Measurements from ENCODE around the gene DST. TPM values are rescaled to one million over a fixed set of nuclear protein-coding genes. Genes with fewer than 3 reads are reported as not detected.
A peak's percentile ranks its signal among the peaks of the same experiment; 100 is the strongest.

DST gene
- total RNA-seq, 4 donors from 2014 or later, result 410 to 588 (median 521) TPM

GRCh38 chr6:56555438-56555872 is 87.2 kb downstream of the DST start:
- no peaks in the 10 kb centered on the region for H3K9me3 ChIP-seq
- H3K27ac ChIP-seq (replicated peaks in 1 of 4), result peak overlapping the region; percentile 42 to 60 (median 44)
- no peak for DNase-seq (ENCODE audit: extremely low spot score)
- peaks cover 0 to 44% (median 12%) of the 10 kb centered on the region in 4 donors for H3K36me3 ChIP-seq
- TF ChIP-seq POLR2A (IDR thresholded peaks at IDR 0.05; ENCODE audit: low read depth), result no peak
- TF ChIP-seq EP300 (IDR thresholded peaks at IDR 0.05), result no peak
- TF ChIP-seq CTCF (IDR thresholded peaks at IDR 0.05), result no peak
- no peak for TF ChIP-seq POLR2AphosphoS5 (IDR thresholded peaks at IDR 0.05)
- 64% methylated on average over 5 of the region's 5 CpGs for WGBS
- H3K4me3 ChIP-seq, result no peak overlapping the region
- H3K27me3 ChIP-seq, result no peaks in the 10 kb centered on the region
- intact Hi-C loops (cut with DNase I), result loop anchor here (5.0 kb wide), 1 partner anchor 37 kb away; no protein-coding TSS in a partner anchor
- peaks cover 19 to 41% (median 37%) of the 10 kb centered on the region in 4 donors for H3K4me1 ChIP-seq

DNA sequence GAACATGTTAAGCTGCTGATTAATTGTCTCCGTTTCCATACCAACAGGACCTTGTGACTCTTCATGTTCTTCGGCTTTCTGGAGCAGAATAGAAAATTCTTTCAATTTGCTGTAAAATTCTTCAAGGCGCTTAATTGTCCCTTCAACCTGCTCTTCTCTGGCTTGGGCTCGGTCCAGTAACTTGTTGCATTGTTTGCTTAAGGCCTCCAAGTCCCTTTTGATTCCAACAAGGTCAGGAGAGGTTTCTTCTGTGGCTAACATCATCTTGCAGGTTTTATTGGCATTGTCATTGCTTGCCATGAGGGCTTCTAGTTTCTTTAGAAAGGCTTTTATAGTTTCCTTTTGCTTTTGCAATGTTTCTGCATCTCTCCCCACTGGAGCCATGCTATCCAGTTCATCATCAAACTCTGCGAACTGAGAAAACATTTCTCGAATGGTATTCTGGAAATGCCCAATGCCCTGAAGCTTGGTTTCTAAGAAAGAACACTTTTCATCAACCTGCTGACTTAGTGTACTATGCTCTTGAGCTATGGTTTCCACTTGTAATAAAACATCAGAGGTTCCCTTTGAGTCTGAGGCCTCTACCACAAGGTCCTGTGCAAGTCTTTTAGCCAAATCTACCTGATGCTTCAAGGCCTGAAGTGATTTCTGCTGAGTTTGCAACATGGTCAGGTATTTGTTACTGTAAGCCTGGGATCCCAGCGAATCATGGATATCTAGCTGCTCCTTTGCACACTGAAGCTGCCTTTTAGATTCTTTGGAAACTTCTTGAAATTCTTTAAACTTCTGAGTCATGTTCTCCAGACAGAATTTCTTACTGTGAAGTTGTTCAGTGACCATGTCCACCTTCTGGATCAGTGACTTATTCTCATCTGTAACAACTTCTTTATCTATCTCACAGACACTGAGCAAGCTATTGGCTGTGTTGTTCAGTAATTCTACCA is 90.2 kb downstream of the DST start:
- Histone ChIP-seq H3K4me3 (no peak overlapping the region), H3K36me3 (peaks cover 0 to 29% (median 7%) of the 10 kb centered on the region in 4 donors), H3K9me3 (no peaks in the 10 kb centered on the region), H3K27ac (replicated peaks in 1 of 4) (peak overlapping the region; percentile 1 to 94 (median 68)), H3K4me1 (peaks cover 42 to 70% (median 66%) of the 10 kb centered on the region in 4 donors), H3K27me3 (no peaks in the 10 kb centered on the region)
- intact Hi-C loops (cut with DNase I), result no loop called here
- DNase-seq (ENCODE audit: extremely low spot score), result no peak
- WGBS, result 92% methylated on average over 7 of the region's 7 CpGs
- TF ChIP-seq POLR2AphosphoS5 (IDR thresholded peaks at IDR 0.05) (no peak), CTCF (IDR thresholded peaks at IDR 0.05) (no peak), POLR2A (IDR thresholded peaks at IDR 0.05; ENCODE audit: low read depth) (no peak), EP300 (IDR thresholded peaks at IDR 0.05) (no peak)

- TF ChIP-seq CTCF (IDR thresholded peaks at IDR 0.05) (no peak), POLR2A (IDR thresholded peaks at IDR 0.05; ENCODE audit: low read depth) (no peak), POLR2AphosphoS5 (IDR thresholded peaks at IDR 0.05) (no peak), EP300 (IDR thresholded peaks at IDR 0.05) (no peak)
- WGBS, result 85% methylated on average over 3 of the region's 3 CpGs
Measured at GRCh38 chr6:56551409-56552120, 91.1 kb downstream of the DST start.

GRCh38 chr6:56550301-56550700 is 92.4 kb downstream of the DST start:
- no peak for TF ChIP-seq POLR2A (IDR thresholded peaks at IDR 0.05; ENCODE audit: low read depth)
- no peak for TF ChIP-seq POLR2AphosphoS5 (IDR thresholded peaks at IDR 0.05)
- no peak for TF ChIP-seq CTCF (IDR thresholded peaks at IDR 0.05)
- no peak for TF ChIP-seq EP300 (IDR thresholded peaks at IDR 0.05)
- H3K27ac ChIP-seq (replicated peaks in 1 of 4), result peak overlapping the region; percentile 24 to 94 (median 68)
- peaks cover 40 to 82% (median 79%) of the 10 kb centered on the region in 4 donors for H3K4me1 ChIP-seq
- no peak for DNase-seq (ENCODE audit: extremely low spot score)
- H3K36me3 ChIP-seq, result peaks cover 0 to 23% (median 5%) of the 10 kb centered on the region in 4 donors
- no peaks in the 10 kb centered on the region for H3K27me3 ChIP-seq
- WGBS, result 23% methylated on average over 1 of the region's 1 CpG
- no peaks in the 10 kb centered on the region for H3K9me3 ChIP-seq
- intact Hi-C loops (cut with DNase I), result loop anchor here (2.0 kb wide), 1 partner anchor 182 kb away; no protein-coding TSS in a partner anchor
- peak overlapping the region; percentile 11 to 36 (median 24) for H3K4me3 ChIP-seq

More at GRCh38 chr6:56551409-56552120, 91.1 kb downstream of the DST start:
- Histone ChIP-seq H3K4me3 (no peak overlapping the region), H3K36me3 (peaks cover 0 to 23% (median 7%) of the 10 kb centered on the region in 4 donors), H3K4me1 (peaks cover 45 to 79% (median 74%) of the 10 kb centered on the region in 4 donors), H3K27ac (replicated peaks in 1 of 4) (peak overlapping the region; percentile 1 to 94 (median 68)), H3K27me3 (no peaks in the 10 kb centered on the region), H3K9me3 (no peaks in the 10 kb centered on the region)
- intact Hi-C loops (cut with DNase I), result loop anchor here (2.0 kb wide), 1 partner anchor 183 kb away; no protein-coding TSS in a partner anchor
- DNase-seq (ENCODE audit: extremely low spot score), result no peak

All from esophagus muscularis mucosa (tissue), 4 donors.